Cerebellar nuclear complex (tissue), 1 donor: Measurements from ENCODE around the gene MAU2.

Experiments
- DNase-seq, 2 experiments: peaks; one replicate each; lab custom pipeline; 2025; lab: John Stamatoyannopoulos, UW

MAU2 gene

DNA sequence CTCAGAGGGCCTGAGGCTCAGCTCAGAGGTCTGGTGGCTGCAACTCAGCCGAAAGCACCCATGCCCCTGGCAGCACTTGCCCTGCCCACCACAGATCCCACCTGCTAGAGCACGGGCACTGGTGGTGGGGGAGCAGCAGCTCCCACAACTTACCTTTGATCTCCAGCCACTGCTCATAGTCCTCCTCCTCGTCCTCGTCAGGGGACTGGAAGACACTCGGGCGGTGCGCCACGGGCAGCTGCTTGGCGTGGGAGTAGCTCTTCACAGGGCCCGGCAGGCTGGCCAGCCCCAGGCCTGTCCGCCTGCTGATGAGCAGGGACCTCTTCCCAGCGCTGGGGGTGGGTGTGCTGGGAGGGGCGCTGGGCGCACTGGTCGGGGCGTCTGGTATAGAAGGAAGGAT is 14.9 kb upstream of the MAU2 start:
- no peak for DNase-seq

DNA sequence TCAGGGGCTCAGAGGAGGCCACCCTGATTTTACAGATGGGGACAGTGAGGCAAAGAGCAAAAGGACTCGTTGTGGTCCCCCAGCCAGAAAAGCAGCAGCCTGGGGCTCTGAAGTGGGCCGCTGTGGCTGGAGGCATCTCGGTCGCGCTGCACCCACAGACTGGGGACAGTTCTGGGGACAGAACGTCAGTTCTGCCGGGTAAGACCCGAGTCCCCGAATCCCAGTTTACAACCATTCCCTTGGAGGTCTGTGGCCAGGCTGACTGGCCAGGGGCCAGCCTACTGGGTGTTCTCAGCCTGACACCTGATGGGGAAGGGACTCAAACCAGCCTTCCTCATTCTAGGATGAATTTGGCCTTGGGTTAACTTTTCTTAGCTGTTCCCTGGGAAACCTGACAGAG is 14.4 kb upstream of the MAU2 start:
- no peak for DNase-seq

DNA sequence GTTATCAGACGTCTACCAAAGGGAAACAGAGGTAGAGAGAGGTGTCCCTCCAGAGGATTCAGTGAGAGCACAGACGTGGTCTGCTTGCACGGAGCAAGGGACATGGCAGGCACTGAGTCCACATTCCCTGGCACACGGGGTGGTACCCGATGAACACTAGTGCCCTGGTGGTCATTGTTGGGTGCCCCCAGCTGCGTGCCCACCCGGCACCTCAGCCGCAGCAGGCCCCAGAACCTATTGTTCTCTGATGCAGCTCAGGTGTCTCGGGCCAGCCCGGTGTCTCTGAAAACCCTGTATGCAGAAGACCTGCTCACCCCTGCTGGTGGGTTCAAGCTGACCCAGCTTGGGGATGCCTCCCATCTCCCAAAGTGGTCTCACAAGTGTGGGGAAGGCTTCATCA is 12.3 kb upstream of the MAU2 start:
- no peak for DNase-seq

DNA sequence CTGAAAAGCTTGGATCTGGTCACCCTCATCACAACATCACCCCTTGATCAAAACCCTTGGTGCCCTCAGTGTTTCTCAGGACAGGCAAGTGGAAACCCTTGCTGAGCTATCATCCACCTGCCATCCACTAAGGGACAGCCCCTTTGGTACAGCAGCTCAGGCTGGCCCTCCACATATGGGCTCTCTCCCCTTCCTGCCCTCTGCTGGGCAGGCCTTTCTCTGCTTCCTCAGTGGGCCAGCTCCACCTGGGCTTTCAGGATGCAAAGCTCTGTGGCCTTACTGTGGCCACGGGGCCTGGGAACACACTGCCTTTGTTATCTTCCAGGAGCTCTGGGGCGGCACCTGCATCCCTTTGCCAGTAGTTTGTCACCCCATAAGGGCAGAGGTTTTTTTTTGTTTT is 5.2 kb upstream of the MAU2 start:
- no peak for DNase-seq

DNA sequence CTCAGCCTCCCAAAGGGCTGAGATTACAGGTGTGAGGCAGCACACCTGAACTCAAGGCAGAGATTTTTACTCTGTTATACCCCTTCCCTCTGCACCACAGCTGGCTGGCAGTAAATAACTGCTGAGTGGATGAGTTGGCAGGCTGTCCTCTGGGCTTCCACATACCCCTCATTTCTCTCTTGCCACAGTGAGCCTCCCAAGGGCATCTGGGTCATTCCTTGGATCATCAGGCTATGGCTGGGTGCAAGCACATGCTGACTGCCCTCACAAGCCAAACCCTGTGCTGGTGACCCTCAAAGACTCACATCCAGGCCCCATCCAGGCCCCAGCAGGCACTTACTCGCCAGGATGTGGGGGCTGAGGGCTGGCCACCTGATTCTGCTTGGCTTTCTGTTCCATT is 4.5 kb upstream of the MAU2 start:
- no peak for DNase-seq

DNA sequence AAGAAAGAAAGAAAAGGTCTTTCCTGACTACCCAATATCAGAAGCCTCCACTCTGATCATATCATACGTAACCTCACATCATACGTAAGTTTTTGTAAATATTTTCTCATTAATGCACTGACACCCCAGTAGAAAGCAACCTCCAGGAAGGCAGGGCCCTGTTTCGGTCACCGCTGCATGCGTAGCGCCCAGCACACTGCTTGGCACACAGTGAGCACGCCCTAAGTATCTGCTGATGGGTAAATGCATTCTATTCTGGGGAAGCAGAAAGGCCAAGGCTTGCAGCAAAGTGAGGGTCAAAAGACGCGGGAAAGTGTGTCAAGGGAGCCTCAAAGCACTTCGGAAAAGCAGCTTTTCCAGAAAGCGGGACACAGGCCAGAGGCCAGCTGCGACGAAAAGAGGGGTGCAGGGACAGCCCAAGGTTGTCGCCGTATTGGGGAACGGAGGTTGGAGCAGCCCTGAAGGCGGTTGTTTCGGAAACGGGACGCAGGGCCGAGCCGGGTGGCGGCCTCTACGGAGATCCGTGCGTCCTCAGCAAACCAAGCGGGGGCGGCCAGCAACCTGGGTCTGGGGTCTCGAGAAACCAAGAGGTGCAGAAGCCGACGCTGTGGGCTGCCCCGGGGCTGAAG is 783 bp upstream of the MAU2 start:
- no peak for DNase-seq

DNA sequence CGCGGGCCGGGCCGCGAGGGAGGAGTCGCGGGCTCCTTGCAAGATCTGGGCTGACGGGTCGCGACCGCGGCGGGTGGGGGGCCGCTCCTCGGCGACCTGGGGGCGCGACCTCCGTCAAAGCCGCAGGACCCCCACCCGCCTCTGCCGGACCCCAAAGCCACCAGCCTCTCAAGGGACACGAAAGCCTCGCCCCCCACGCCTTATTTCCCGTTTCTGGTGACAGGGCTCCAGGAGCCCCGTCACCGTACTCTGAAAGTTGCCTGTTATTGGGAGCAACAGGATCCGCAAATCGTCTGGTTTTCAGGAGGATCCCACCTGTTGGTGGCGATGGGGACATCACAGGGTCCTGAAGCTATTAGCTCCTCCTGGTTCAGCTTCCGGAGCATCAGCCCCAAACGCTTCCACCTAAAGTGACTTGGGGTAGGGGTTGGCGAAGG is 530 bp downstream of the MAU2 start:
- no peak for DNase-seq

DNA sequence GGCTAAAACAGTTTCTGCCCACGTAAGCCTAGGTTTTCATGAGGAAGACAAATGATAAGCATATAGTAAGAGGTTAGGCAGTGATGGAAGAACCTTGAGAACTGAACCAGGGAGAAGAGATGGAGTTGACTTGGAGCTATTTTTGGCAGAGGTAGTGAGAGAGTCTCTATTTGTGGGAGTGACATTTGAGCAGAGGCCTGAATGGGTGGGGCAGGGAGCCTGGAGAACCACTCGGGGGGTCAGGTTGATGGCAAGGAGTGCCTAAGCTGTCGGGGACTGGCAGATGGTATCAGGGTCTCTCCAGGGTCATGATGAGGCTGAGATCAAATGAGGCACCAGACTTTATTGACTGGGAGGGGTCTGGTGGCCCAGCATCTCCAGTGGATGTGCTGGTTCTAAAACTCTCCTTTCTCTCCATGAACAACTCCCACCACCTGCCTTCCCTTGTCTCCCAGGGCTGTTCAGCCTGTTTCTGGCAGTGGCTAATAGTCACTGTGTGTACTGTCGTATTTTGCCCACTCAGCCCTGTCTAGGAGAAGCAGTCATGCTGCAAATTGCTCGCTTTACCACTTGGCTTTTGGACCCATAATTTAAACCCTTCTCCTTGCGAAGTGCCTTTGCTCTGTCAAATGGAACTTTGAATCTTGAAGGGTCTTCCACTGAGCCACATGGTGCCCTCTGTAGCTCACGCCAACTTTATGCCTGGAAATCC is 3.6 kb downstream of the MAU2 start:
- no peak for DNase-seq

DNA sequence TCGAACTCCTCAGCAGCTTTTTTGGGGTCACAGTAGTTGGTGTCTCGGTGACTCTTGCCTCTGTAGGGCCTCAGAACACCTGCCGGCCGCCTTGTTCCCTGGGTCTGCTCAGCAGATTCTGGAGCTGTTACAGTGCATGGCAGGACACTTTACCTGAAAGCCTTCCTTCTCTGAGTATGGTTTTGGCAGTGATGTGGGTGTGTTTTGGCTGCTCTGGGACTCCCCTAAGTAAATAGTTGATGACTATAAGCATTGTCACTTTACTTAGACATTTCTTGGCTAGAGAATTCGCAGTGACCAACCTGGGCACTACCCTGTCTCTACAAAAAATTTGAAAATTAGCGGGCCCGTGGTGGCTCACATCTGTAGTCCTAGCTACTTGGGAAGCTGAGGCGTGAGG is 7.0 kb downstream of the MAU2 start:
- no peak for DNase-seq

DNA sequence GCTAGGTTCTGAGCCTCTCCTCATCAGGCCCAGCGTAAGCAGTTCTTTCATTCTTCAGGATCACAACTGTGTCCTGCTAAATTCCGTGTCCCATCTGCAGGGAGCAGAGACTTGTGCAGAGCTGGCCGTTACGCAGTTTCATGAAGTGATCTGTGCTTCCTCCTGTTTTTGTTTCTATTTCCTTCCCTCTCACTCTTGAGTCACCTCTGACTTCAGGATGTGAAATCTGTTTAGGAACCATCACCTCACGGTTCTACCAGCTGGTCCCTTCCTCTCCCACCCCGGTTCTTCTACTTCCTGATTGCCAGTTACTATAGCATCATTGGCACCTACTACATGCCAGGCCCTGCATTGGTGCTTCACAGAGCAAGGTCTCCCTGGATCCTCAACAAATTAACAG is 8.5 kb downstream of the MAU2 start:
- DNase-seq, result no peak

DNA sequence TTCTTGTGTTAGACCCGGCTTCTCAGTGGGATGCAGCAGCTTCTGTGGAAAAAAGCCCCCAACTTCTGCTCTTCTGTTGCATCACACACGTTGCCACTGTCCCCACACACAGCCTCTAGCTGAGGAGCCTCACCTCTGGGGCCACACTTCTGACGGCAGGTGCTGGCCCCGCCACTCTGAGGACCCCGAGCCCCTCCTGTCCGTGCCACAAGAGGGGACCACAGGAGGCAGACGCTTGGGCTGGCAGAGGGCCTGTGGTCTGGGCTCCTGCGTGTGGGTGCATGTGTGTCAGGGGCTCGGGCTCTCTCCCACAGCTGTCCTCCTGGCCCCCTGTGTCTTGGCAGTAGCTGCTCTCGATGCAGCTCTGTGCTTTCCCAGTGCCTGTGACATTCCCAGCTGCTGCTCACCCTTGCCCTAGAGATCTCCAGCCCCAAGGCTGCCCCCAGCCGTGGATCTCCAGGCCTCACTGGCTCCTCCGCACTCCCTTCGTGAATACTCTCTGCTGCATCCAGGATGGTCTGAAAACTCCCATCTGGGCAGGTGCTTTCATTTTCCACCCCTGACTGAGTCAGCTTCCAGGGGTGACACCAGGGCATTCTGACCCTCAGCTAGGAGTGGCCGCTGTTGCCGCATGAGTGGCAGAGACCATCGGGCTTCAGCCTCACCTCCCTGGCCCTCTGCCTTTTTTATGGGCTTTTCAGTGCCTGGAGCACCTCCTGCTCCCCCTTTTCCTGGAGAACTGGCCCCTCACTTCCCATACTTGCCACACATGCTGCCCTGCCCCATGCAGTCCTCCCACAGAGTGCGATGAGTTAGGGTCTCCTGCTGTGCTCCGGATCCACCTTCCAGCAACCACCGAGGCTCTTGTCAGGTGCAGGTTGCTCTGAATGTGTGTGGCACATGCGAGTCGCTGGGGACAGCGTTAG is 13.7 kb downstream of the MAU2 start:
- DNase-seq, result no peak

DNA sequence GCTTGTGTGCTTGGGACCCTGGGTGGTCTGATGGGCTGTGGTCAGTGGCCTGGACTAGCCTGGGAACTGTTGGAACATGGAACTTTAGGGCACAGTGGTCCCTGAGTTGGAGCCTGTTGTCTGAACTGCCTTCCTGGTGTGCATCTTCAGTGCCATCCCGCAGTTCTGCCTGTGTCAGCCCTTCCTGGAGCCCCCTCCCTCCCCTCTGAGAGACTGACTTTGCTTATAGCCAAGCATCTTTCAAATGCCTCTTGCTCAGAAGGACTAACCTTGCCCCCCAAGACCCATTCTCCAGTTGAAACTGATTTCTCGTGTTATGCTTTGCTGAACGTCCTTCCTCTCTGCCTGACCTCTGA is 14.3 kb downstream of the MAU2 start:
- no peak for DNase-seq

DNA sequence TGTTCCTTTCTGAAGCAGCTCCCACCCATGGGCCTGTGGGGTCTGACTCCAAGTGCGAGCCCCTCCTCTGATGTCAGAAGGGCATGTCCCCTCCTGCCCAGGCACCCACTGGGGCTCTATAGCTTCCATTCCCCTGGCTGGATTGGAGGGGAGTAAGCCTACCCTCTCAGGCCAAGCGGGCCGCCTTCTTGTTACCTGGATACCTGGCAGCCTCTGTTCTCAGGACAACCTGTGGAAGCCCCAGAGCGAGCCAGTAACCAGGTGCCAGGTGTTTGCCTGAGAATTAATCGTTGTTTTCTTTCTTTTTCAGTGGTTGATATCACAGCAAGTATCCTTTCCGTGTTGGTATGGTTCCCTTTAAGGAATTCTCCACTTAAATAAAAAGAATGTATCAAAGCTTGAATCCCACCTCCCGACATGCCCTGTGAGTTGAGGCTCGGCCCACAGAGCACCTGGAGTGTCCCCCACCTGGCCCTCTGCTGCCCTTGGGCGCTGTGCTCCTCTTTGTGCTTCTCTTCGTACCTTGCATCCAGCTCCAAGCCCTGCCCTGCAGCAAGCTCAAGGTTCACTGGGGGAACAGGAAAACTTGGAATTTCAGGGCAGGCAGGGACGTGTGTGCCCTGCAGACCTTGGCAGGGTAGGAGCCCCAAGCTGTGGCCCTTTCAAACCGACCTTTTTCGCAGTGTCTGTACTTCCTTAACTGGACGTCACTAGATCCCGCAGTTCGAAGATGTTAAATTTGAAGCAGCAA is 15.0 kb downstream of the MAU2 start:
- DNase-seq, result no peak

DNA sequence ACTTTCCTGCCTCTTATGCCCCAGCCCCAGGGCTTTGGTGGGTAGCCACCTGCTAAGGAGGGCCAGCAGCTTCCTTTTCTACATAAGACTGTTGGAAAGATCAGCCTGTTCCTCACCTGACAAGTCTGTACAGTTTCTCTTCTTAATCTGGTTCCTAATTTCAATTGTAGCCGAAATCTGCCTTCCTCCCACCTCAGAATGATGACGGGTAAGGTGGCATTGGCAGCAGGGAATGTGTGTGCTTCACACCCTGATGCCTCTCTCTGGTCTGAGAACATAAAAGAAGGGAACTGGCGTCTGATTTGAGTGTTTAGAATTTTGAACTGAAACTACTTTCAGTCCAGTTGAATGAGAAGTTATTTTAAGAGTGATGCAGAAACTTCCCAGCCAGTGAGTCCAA is 16.0 kb downstream of the MAU2 start:
- DNase-seq, result no peak

DNA sequence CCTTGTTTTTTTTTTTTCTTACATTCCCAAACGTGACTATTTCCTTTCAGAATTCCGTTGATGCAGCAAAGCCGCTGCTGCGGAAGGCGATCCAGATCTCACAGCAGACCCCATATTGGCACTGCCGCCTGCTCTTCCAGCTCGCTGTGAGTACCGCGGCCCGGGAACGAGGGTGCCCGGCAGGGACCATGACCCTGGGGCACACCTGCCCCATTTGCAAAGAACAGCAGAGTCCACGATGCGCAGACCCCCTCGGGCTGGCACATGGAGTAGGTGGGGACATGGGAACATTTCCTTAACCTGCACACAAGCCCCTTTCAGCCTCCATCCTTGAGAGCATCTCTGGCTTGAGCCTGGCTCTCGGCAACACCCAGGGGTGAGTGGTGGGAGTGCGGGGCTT is 16.5 kb downstream of the MAU2 start:
- DNase-seq, result no peak

DNA sequence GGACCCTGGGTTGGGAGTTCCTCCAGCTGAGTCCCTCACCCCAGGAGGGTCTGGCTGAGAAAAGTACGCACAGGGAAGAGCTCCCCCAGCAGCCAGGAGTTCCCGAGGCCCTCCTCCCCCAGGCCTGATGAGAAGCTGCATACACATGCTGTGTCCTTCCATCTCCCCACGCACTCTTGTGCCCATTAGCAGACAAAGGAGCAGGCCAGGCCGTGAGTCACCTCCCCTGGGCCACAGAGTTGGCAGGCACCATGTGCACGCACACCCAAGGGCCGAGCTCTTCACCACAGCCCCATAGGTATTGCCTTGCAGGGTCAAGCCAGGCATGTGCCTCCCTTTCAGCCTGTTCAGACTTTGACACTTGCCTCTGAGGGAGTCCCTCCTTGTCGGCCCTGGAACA is 17.5 kb downstream of the MAU2 start:
- DNase-seq, result no peak

DNA sequence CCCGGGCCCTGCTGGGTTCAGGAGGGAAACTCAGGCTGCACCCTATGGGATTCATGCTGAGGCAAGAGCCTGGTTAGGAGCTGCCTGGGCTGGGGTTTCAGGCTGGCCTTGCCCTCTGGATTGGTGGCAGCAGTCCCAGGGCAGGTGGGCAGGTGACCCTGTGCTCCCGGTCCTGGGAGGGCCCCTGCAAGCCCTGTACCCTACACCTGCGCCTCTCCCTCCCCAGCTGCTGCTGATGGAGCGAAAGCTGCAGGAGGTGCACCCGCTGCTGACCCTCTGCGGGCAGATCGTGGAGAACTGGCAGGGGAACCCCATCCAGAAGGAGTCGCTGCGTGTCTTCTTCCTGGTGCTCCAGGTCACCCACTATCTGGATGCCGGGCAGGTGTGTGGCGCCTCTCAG is 20.4 kb downstream of the MAU2 start:
- no peak for DNase-seq

DNA sequence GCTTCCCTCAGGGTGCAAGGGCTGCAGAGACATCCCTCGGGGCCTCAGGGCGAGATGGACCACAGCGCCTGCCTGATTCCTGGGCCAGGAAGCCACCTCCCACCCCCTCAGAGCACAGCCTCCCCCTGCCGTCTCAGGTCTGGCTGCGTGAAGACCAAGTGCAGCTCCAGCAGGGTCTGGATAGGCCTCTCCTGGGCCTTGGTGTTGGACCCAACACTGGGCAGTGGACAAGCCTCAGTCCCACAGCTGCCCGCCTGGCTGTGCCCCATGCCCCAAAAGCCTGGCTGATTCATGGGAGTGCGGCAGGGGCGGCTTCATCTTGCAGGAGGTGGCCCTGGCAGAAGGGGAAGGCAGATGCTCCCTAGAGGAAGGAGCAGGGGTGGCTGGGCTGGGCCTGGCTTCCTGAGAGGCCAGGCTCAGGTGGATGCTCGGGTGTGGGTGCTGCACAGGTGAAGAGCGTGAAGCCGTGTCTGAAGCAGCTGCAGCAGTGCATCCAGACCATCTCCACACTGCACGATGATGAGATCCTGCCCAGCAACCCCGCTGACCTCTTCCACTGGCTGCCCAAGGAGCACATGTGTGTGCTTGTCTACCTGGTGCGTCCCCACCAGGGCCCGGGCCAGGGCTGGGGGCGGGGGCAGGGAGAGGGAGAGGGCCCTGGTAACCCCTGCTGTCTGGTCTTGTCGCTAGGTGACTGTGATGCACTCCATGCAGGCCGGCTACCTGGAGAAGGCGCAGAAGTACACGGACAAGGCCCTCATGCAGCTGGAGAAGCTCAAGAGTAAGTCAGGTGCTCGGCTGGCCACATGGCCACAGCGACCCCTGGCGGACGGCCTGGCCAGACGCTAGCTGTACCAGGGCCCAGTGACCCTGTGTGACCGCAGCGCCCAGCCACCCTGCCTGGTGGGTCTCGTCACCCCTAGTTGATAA is 21.7 kb downstream of the MAU2 start:
- no peak for DNase-seq

DNA sequence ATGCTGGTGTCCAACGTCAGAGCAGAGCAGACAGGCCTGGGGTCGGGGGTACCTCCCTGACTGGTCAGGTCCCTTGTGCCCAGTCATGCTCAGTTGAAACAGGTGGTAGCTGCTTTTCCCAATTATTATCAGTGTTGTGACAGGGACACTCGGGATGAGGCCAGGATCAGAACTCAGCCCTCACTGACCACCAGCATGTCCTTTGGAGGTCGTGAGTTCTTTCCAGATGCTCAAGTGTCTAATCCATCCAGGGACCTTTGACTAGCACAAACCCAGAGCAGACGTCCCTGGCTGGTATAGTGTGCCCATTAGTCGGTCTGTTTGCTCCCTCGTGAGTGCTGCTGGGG is 22.4 kb downstream of the MAU2 start:
- no peak for DNase-seq

DNA sequence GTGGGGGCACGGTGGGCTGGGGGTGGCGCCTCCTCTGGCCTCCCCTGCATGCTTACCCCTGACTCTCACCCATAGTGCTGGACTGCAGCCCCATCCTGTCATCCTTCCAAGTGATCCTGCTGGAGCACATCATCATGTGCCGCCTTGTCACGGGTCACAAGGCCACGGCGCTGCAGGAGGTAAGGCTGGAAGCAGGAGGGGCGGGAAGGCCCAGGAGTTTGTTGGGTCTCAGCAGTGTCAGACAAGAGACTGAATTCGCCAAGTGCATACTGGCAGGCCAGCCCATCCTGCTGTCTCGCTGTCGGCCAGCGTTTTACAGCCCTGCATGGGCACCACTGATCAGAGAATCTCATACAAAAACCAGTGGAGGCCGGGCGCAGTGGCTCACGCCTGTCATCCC is 23.1 kb downstream of the MAU2 start:
- no peak for DNase-seq

DNA sequence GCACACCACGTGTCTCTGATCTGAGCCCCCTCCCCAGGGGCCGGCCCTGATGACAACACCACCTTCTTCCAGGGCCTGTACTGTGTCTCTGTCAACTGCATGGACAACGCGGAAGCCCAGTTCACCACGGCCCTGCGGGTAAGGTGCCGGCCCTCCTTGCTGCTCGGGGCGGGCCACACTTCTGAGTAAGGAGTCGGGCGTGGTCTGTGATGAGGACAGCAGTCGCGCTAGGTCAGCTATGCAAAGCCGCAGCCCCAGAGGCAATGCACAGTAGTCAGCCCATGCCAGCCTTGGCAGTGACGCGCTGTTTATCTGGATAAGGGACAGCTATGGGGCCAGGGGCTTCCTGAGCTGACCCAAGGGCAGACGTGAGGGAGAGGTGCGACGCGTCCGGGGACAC is 24.6 kb downstream of the MAU2 start:
- no peak for DNase-seq
